GM08714 (cell line): Measurements from ENCODE around the gene OST4.
A peak's percentile ranks its signal among the peaks of the same experiment; 100 is the strongest.
"Not testable (repeated sequence)": the region's sequence is repeated elsewhere in the genome, so short reads cannot be mapped to it uniquely, and the experiment has no call there.

Experiments used
- H3K4me3 ChIP-seq: fragments of 200-500 bp; sonication (Bioruptor generic); 2 replicates; pipeline ENCODE4 v1.5.1; 2014; ENCODE audit warnings: mild to moderate bottlenecking, low read length, inconsistent platforms
- ZNF274 ChIP-seq: IDR thresholded peaks from 2 replicates; pipeline ENCODE4 v1.6.1; 2012; ENCODE audit warnings: mild to moderate bottlenecking, low read depth, low read length

Gene OST4

GRCh38 chr2:27078267-27079194 lies 7.1 kb upstream of the OST4 start, which contains the start of gene EMILIN1:
Gene EMILIN1 (plus strand): TSS chr2:27078615. CDS start chr2:27079066, 451 bp downstream.
- H3K4me3 ChIP-seq = peak within 1 kb of the TSS; percentile 64; the same call in 1 of the 2 replicates
- no peak for TF ChIP-seq ZNF274

- no peak overlapping the region for H3K4me3 ChIP-seq
- no peak for TF ChIP-seq ZNF274
Measured at GRCh38 chr2:27077231-27077630, 5.8 kb upstream of the OST4 start.

- H3K4me3 ChIP-seq = no peak overlapping the region
- TF ChIP-seq ZNF274 = no peak
Measured at GRCh38 chr2:27076323-27076722, 4.9 kb upstream of the OST4 start.

- not testable (repeated sequence) for H3K4me3 ChIP-seq
Measured at GRCh38 chr2:27075566-27075871, 4.1 kb upstream of the OST4 start.

GRCh38 chr2:27074738-27075565 lies 3.5 kb upstream of the OST4 start:
- H3K4me3 ChIP-seq = no peak overlapping the region; the same call in 1 of the 2 replicates
- no peak for TF ChIP-seq ZNF274

GRCh38 chr2:27073782-27074181 lies 2.3 kb upstream of the OST4 start:
- H3K4me3 ChIP-seq = no peak overlapping the region
- no peak for TF ChIP-seq ZNF274

GRCh38 chr2:27072920-27073319 lies 1.5 kb upstream of the OST4 start:
- H3K4me3 ChIP-seq = no peak overlapping the region; the same call in 1 of the 2 replicates
- no peak for TF ChIP-seq ZNF274

GRCh38 chr2:27071990-27072830 lies 756 bp upstream of the OST4 start:
- H3K4me3 ChIP-seq = peak overlapping the region; percentile 69; the same call in 1 of the 2 replicates
- TF ChIP-seq ZNF274 = no peak

- TF ChIP-seq ZNF274 = no peak
- H3K4me3 ChIP-seq = peak overlapping the region; percentile 96
Measured at GRCh38 chr2:27070653-27071276, 689 bp downstream of the OST4 start.

- no peak for TF ChIP-seq ZNF274
- H3K4me3 ChIP-seq = peak overlapping the region; percentile 96
Measured at GRCh38 chr2:27069961-27070618, 1.4 kb downstream of the OST4 start.

- no peak for TF ChIP-seq ZNF274
- H3K4me3 ChIP-seq = no peak overlapping the region
Measured at GRCh38 chr2:27069436-27069835, 2.0 kb downstream of the OST4 start.

GRCh38 chr2:27067385-27067784 lies 4.1 kb downstream of the OST4 start:
- no peak for TF ChIP-seq ZNF274
- no peak overlapping the region for H3K4me3 ChIP-seq

- no peak overlapping the region for H3K4me3 ChIP-seq
- TF ChIP-seq ZNF274 = no peak
Measured at GRCh38 chr2:27065128-27065527, 6.3 kb downstream of the OST4 start.
